Thyroid gland (tissue), 4 donors: ENCODE measurements around the gene VLDLR.

Source experiments
- POLR2A ChIP-seq, 2 donors: fragments of 450-650 bp; IDR thresholded peaks; one replicate each; pipeline ENCODE4 v1.6.1; 2017; ENCODE audit warnings: antibody characterized with exemption in 2 of 2, mild to moderate bottlenecking in 2 of 2, moderate library complexity in 1 of 2
- TF ChIP-seq, protein P1 (sequence below), 6 experiments: fragments of 200-600 bp in 3 of 6; fragments of 450-650 bp in 3 of 6; sonication (generic) in 3 of 6; IDR thresholded peaks; one replicate each; pipeline ENCODE4 v1.5.1; 2016 to 2019; ENCODE audit warnings: antibody characterized with exemption in 6 of 6, mild to moderate bottlenecking in 2 of 6, inconsistent platforms in 1 of 6, moderate library complexity in 1 of 6

DNA sequence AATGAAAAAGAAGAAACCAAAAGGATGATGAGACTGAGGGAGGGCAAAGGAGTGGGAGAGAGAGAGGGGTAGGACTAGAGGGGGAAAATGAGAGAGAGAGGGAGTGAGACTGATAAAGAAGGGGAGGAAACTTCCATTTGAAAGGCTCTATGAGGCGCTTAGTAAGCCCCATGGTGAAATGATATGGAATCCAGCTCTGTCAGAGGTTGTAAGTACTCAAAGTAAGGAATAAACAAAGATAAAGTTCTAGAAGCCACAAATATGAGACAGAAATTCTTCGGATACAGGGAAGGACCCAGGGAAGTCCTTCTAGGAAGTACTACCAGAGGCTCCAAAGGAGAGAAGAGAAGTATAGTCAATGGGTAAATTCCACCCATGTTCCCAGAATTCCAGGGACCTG lies 21.7 kb upstream of the VLDLR start:
- TF ChIP-seq, protein P1, sequence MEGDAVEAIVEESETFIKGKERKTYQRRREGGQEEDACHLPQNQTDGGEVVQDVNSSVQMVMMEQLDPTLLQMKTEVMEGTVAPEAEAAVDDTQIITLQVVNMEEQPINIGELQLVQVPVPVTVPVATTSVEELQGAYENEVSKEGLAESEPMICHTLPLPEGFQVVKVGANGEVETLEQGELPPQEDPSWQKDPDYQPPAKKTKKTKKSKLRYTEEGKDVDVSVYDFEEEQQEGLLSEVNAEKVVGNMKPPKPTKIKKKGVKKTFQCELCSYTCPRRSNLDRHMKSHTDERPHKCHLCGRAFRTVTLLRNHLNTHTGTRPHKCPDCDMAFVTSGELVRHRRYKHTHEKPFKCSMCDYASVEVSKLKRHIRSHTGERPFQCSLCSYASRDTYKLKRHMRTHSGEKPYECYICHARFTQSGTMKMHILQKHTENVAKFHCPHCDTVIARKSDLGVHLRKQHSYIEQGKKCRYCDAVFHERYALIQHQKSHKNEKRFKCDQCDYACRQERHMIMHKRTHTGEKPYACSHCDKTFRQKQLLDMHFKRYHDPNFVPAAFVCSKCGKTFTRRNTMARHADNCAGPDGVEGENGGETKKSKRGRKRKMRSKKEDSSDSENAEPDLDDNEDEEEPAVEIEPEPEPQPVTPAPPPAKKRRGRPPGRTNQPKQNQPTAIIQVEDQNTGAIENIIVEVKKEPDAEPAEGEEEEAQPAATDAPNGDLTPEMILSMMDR (IDR thresholded peaks at IDR 0.05), result no peak
- no peak for TF ChIP-seq POLR2A (IDR thresholded peaks at IDR 0.05)
